PC-9 (cell line): ENCODE results near the gene MICALL1.

Experiments
- EZH2 ChIP-seq: fragments of 200-600 bp; sonication (generic); IDR thresholded peaks from 2 replicates; pipeline ENCODE4 v1.8.0; 2017; ENCODE audit warnings: antibody characterized with exemption, low read depth
- TF ChIP-seq, protein P1 (sequence below): fragments of 200-600 bp; sonication (generic); conservative IDR thresholded peaks from 2 replicates; pipeline ENCODE4 v1.6.1; 2017; ENCODE audit warnings: mixed run types, antibody characterized with exemption, mild to moderate bottlenecking, moderate library complexity

DNA sequence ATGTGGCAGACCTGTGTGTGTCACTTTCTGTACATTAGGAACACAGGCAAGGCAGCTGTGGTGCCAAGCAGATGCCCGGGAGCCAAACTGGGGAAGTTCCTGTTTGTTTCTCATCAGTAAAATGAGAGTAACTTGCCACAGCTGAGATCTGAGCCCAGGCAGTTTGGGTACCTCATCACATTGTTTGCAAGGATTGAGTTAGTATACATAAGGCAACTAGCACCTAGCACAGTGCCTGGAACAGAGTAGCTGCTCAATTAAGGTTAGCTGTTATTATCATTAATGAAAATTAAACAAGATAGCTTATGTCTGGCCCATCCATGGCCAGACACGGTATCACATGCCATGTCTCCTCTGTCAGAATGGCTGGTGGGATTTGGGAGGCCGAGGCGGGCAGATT is 70.5 kb downstream of the MICALL1 start:
- TF ChIP-seq, protein P1, sequence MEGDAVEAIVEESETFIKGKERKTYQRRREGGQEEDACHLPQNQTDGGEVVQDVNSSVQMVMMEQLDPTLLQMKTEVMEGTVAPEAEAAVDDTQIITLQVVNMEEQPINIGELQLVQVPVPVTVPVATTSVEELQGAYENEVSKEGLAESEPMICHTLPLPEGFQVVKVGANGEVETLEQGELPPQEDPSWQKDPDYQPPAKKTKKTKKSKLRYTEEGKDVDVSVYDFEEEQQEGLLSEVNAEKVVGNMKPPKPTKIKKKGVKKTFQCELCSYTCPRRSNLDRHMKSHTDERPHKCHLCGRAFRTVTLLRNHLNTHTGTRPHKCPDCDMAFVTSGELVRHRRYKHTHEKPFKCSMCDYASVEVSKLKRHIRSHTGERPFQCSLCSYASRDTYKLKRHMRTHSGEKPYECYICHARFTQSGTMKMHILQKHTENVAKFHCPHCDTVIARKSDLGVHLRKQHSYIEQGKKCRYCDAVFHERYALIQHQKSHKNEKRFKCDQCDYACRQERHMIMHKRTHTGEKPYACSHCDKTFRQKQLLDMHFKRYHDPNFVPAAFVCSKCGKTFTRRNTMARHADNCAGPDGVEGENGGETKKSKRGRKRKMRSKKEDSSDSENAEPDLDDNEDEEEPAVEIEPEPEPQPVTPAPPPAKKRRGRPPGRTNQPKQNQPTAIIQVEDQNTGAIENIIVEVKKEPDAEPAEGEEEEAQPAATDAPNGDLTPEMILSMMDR = no peak
- no peak for TF ChIP-seq EZH2
